Measurements from ENCODE around the gene HAPLN1. TPM values are rescaled to one million over a fixed set of nuclear protein-coding genes. Genes with fewer than 3 reads are reported as not detected.

Gene HAPLN1
- total and polyA plus RNA-seq, 2 experiments from 2014 or later = 1.5 to 4.0 TPM

DNA sequence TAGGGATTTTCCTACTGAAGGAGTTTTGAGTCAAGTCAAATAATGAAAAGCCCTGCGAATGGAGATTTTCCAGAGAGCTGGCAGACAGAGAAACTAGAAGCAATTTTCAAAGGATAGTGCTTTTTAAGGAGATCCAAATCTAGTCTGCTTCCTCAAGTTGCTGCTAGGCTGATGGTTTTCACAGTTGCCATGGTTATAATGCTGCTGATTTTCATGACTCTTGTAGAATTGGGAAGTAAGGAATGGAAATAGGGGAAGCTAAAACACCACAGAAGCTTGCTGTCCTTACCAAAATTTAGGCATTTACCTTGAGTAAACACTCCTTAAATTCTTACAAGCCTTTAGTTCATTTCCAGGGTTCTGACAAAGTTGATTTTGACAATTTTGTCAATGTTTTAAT, 30.1 kb upstream of the HAPLN1 start:
- DNase-seq (ENCODE audit: low spot score) (no peak), ATAC-seq (no peak)
- Histone ChIP-seq H3K4me2 (no peak overlapping the region), H3K9me2 (ENCODE audit: insufficient read depth) (no peaks in the 10 kb centered on the region), H3K27me3 (ENCODE audit: insufficient read depth) (no peaks in the 10 kb centered on the region), H3K4me3 (no peak overlapping the region), H4K20me1 (replicated peaks; ENCODE audit: insufficient read depth) (no peaks in the 10 kb centered on the region), H3K4me1 (ENCODE audit: insufficient read depth) (no peaks in the 10 kb centered on the region), H3K36me3 (ENCODE audit: insufficient read depth) (no peaks in the 10 kb centered on the region), H3F3A (replicated peaks; ENCODE audit: low read depth) (no peaks in the 10 kb centered on the region), H3K79me2 (replicated peaks; ENCODE audit: insufficient read depth) (no peaks in the 10 kb centered on the region), H2AFZ (no peak overlapping the region), H3K27ac (ENCODE audit: low read depth) (no peak overlapping the region)
- H3K27me3 Mint-ChIP-seq (ENCODE audit: insufficient read depth, low read depth, poor library complexity) = no peaks in the 10 kb centered on the region
- peaks cover 22% of the 10 kb centered on the region for H3K9me3 Mint-ChIP-seq
- TF ChIP-seq EZH2 (IDR thresholded peaks at IDR 0.05; ENCODE audit: low read depth, unreplicated experiment) (no peak), ZNF114 (CRISPR knock-in tag; IDR thresholded peaks at IDR 0.05) (no peak), EZH2phosphoT487 (IDR thresholded peaks at IDR 0.05; ENCODE audit: unreplicated experiment) (no peak), JUNB (IDR thresholded peaks at IDR 0.05; ENCODE audit: unreplicated experiment) (no peak), CREB1 (CRISPR knock-in tag; IDR thresholded peaks at IDR 0.05; ENCODE audit: low read depth) (no peak), ZNF331 (CRISPR knock-in tag; IDR thresholded peaks at IDR 0.05; ENCODE audit: low read depth) (no peak), POLR2AphosphoS5 (IDR thresholded peaks at IDR 0.05; ENCODE audit: low read depth) (no peak), STAT1 (IDR thresholded peaks at IDR 0.05; ENCODE audit: unreplicated experiment) (no peak), NANOG (IDR thresholded peaks at IDR 0.05; ENCODE audit: borderline replicate concordance) (no peak)
- TF ChIP-seq, protein P1, sequence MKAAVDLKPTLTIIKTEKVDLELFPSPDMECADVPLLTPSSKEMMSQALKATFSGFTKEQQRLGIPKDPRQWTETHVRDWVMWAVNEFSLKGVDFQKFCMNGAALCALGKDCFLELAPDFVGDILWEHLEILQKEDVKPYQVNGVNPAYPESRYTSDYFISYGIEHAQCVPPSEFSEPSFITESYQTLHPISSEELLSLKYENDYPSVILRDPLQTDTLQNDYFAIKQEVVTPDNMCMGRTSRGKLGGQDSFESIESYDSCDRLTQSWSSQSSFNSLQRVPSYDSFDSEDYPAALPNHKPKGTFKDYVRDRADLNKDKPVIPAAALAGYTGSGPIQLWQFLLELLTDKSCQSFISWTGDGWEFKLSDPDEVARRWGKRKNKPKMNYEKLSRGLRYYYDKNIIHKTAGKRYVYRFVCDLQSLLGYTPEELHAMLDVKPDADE (IDR thresholded peaks at IDR 0.05) = no peak
- TF ChIP-seq, protein P2, sequence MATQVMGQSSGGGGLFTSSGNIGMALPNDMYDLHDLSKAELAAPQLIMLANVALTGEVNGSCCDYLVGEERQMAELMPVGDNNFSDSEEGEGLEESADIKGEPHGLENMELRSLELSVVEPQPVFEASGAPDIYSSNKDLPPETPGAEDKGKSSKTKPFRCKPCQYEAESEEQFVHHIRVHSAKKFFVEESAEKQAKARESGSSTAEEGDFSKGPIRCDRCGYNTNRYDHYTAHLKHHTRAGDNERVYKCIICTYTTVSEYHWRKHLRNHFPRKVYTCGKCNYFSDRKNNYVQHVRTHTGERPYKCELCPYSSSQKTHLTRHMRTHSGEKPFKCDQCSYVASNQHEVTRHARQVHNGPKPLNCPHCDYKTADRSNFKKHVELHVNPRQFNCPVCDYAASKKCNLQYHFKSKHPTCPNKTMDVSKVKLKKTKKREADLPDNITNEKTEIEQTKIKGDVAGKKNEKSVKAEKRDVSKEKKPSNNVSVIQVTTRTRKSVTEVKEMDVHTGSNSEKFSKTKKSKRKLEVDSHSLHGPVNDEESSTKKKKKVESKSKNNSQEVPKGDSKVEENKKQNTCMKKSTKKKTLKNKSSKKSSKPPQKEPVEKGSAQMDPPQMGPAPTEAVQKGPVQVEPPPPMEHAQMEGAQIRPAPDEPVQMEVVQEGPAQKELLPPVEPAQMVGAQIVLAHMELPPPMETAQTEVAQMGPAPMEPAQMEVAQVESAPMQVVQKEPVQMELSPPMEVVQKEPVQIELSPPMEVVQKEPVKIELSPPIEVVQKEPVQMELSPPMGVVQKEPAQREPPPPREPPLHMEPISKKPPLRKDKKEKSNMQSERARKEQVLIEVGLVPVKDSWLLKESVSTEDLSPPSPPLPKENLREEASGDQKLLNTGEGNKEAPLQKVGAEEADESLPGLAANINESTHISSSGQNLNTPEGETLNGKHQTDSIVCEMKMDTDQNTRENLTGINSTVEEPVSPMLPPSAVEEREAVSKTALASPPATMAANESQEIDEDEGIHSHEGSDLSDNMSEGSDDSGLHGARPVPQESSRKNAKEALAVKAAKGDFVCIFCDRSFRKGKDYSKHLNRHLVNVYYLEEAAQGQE (IDR thresholded peaks at IDR 0.05; ENCODE audit: unreplicated experiment) = no peak
- TF ChIP-seq, protein P3, sequence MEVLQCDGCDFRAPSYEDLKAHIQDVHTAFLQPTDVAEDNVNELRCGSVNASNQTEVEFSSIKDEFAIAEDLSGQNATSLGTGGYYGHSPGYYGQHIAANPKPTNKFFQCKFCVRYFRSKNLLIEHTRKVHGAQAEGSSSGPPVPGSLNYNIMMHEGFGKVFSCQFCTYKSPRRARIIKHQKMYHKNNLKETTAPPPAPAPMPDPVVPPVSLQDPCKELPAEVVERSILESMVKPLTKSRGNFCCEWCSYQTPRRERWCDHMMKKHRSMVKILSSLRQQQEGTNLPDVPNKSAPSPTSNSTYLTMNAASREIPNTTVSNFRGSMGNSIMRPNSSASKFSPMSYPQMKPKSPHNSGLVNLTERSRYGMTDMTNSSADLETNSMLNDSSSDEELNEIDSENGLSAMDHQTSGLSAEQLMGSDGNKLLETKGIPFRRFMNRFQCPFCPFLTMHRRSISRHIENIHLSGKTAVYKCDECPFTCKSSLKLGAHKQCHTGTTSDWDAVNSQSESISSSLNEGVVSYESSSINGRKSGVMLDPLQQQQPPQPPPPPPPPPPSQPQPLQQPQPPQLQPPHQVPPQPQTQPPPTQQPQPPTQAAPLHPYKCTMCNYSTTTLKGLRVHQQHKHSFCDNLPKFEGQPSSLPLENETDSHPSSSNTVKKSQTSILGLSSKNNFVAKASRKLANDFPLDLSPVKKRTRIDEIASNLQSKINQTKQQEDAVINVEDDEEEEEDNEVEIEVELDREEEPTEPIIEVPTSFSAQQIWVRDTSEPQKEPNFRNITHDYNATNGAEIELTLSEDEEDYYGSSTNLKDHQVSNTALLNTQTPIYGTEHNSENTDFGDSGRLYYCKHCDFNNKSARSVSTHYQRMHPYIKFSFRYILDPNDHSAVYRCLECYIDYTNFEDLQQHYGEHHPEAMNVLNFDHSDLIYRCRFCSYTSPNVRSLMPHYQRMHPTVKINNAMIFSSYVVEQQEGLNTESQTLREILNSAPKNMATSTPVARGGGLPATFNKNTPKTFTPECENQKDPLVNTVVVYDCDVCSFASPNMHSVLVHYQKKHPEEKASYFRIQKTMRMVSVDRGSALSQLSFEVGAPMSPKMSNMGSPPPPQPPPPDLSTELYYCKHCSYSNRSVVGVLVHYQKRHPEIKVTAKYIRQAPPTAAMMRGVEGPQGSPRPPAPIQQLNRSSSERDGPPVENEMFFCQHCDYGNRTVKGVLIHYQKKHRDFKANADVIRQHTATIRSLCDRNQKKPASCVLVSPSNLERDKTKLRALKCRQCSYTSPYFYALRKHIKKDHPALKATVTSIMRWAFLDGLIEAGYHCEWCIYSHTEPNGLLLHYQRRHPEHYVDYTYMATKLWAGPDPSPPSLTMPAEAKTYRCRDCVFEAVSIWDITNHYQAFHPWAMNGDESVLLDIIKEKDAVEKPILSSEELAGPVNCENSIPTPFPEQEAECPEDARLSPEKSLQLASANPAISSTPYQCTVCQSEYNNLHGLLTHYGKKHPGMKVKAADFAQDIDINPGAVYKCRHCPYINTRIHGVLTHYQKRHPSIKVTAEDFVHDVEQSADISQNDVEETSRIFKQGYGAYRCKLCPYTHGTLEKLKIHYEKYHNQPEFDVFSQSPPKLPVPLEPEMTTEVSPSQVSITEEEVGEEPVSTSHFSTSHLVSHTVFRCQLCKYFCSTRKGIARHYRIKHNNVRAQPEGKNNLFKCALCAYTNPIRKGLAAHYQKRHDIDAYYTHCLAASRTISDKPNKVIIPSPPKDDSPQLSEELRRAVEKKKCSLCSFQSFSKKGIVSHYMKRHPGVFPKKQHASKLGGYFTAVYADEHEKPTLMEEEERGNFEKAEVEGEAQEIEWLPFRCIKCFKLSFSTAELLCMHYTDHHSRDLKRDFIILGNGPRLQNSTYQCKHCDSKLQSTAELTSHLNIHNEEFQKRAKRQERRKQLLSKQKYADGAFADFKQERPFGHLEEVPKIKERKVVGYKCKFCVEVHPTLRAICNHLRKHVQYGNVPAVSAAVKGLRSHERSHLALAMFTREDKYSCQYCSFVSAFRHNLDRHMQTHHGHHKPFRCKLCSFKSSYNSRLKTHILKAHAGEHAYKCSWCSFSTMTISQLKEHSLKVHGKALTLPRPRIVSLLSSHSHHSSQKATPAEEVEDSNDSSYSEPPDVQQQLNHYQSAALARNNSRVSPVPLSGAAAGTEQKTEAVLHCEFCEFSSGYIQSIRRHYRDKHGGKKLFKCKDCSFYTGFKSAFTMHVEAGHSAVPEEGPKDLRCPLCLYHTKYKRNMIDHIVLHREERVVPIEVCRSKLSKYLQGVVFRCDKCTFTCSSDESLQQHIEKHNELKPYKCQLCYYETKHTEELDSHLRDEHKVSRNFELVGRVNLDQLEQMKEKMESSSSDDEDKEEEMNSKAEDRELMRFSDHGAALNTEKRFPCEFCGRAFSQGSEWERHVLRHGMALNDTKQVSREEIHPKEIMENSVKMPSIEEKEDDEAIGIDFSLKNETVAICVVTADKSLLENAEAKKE (CRISPR knock-in tag; IDR thresholded peaks at IDR 0.05) = no peak
- TF ChIP-seq, protein P4, sequence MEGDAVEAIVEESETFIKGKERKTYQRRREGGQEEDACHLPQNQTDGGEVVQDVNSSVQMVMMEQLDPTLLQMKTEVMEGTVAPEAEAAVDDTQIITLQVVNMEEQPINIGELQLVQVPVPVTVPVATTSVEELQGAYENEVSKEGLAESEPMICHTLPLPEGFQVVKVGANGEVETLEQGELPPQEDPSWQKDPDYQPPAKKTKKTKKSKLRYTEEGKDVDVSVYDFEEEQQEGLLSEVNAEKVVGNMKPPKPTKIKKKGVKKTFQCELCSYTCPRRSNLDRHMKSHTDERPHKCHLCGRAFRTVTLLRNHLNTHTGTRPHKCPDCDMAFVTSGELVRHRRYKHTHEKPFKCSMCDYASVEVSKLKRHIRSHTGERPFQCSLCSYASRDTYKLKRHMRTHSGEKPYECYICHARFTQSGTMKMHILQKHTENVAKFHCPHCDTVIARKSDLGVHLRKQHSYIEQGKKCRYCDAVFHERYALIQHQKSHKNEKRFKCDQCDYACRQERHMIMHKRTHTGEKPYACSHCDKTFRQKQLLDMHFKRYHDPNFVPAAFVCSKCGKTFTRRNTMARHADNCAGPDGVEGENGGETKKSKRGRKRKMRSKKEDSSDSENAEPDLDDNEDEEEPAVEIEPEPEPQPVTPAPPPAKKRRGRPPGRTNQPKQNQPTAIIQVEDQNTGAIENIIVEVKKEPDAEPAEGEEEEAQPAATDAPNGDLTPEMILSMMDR (conservative IDR thresholded peaks at IDR 0.05; ENCODE audit: low read depth in 2 of 2) = no peak
- H3K4me1 Mint-ChIP-seq = no peaks in the 10 kb centered on the region
- H3K27ac Mint-ChIP-seq = no peak overlapping the region
- H3K4me3 Mint-ChIP-seq = no peak overlapping the region
- peaks cover 5% of the 10 kb centered on the region; the same call in 1 of the 3 replicates for H3K36me3 Mint-ChIP-seq (ENCODE audit: low read depth)
